LNCaP clone FGC (cell line): ENCODE data around the gene PDE9A.

ENCODE experiments used
- DNase-seq: peaks from one replicate; pipeline ENCODE4 v3.0.0-alpha.2; 2011; ENCODE audit warnings: low read depth
- H3K4me3 ChIP-seq: 2 replicates; pipeline ENCODE4 v1.5.1; 2011; ENCODE audit warnings: mild to moderate bottlenecking, low read depth, low read length, control low read depth
- CTCF ChIP-seq: IDR thresholded peaks from 2 replicates; pipeline ENCODE4 v1.5.1; 2012; ENCODE audit warnings: mild to moderate bottlenecking; ENCODE audit not compliant: control insufficient read depth, insufficient read depth; ENCODE audit errors: extremely low read depth

Gene PDE9A

DNA sequence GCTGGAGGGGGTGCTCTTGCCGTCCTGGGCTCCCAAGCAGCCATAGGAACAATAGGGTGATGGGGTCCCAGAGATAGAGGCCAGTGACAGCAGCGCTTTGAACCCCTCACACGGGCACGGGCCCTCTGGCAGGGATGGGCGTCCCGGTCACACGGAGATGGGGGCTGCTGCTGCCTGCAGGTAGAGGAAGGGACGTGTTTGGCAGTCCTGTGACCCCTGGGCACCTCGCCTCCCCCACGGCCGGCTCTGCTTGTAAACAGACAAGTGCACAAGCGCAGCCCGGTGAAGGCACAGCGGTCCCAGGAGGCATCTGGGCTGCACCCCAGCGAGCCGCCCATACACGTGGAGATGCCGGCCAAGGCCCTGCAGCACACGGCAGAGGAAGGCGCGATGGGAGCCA, 36.5 kb upstream of the PDE9A start:
- no peak for DNase-seq
- no peak overlapping the region for H3K4me3 ChIP-seq
- TF ChIP-seq CTCF: no peak

DNA sequence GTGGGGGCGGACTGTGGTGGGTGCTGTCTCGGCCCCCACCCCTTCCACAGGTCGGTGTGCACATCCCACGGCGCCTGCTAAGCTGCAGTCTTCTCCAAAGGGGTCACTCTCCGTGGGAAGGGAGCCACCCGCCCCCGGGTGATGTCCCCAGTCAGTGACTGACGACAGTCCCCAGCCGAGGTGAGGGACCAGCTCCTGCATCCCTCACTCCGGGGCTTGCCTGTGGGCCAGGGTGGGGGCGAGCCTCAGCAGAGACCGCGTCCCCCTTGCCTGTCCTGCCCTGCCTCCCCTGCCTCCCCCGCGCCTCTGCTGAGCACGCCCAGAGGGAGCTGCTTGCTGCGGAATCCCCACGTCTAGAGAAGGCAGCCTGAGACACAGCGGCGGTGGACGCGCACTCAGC, 35.9 kb upstream of the PDE9A start:
- H3K4me3 ChIP-seq: no peak overlapping the region
- DNase-seq: no peak
- TF ChIP-seq CTCF: no peak

DNA sequence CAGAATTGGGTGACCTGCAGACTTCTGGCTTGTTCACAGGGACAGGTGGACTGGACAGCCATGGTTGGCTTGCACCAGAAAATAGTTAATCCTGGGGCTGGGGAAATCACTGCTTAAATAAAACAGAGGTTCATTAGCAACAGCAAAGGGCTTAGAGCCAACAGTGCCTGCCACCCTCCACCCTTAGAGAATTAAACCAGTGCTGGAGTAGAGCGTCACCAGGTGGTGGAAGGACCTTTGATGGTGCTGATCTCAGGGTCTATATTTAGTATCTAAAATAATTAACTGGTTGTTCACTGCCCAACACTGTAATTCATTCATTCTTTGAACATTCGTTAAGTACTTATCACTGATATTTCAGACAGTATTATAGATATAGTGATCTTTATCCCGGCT, 34.7 kb upstream of the PDE9A start:
- DNase-seq: no peak
- TF ChIP-seq CTCF: no peak
- no peak overlapping the region for H3K4me3 ChIP-seq

- no peak for TF ChIP-seq CTCF
- H3K4me3 ChIP-seq: no peak overlapping the region
- no peak for DNase-seq
Measured at GRCh38 chr21:42619166-42619565, 34.3 kb upstream of the PDE9A start.

DNA sequence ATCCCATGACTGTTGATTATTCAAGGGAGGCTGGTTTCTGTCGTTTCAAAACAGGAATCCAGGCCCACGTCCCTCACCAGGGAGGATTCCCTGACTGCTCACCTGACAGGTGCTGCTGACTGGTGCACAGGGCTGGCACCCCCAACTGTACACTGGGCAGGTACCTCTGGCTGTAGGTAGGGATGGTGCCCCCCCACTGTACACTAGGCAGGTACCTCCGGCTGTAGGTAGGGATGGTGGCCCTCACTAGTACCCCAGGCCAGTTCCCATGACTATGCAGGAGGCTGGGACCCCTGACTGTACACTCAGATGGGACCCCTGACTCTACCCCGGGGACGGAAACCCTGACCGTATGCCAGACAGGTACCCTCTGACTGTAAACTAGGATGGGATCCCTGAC, 33.6 kb upstream of the PDE9A start:
- no peak for TF ChIP-seq CTCF

GRCh38 chr21:42621166-42621818, 32.1 kb upstream of the PDE9A start:
- no peak for TF ChIP-seq CTCF
- H3K4me3 ChIP-seq: no peak overlapping the region
- DNase-seq: no peak

More for the DNA sequence above, 33.6 kb upstream of the PDE9A start:
- no peak overlapping the region for H3K4me3 ChIP-seq
- DNase-seq: no peak

GRCh38 chr21:42621819-42622177, 31.6 kb upstream of the PDE9A start:
- no peak overlapping the region for H3K4me3 ChIP-seq
- TF ChIP-seq CTCF: no peak
- no peak for DNase-seq
